ENCODE data around the gene CYP21A2.
A peak's percentile ranks its signal among the peaks of the same experiment; 100 is the strongest.
"Not testable (repeated sequence)": the region's sequence is repeated elsewhere in the genome, so short reads cannot be mapped to it uniquely, and the experiment has no call there.

Gene CYP21A2

GRCh38 chr6:32035283-32036013, 2.8 kb upstream of the CYP21A2 start:
- DNase-seq = not testable (repeated sequence)

GRCh38 chr6:32037136-32037535, 1.1 kb upstream of the CYP21A2 start:
- not testable (repeated sequence) for DNase-seq

GRCh38 chr6:32038878-32039277, 663 bp downstream of the CYP21A2 start:
- not testable (repeated sequence) for DNase-seq

GRCh38 chr6:32039321-32040274, 1.4 kb downstream of the CYP21A2 start:
- not testable (repeated sequence) for DNase-seq

DNA sequence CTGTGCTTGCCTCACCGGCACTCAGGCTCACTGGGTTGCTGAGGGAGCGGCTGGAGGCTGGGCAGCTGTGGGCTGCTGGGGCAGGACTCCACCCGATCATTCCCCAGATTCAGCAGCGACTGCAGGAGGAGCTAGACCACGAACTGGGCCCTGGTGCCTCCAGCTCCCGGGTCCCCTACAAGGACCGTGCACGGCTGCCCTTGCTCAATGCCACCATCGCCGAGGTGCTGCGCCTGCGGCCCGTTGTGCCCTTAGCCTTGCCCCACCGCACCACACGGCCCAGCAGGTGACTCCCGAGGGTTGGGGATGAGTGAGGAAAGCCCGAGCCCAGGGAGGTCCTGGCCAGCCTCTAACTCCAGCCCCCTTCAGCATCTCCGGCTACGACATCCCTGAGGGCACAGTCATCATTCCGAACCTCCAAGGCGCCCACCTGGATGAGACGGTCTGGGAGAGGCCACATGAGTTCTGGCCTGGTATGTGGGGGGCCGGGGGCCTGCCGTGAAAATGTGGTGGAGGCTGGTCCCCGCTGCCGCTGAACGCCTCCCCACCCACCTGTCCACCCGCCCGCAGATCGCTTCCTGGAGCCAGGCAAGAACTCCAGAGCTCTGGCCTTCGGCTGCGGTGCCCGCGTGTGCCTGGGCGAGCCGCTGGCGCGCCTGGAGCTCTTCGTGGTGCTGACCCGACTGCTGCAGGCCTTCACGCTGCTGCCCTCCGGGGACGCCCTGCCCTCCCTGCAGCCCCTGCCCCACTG, 2.3 kb downstream of the CYP21A2 start:
- not testable (repeated sequence) for DNase-seq

GRCh38 chr6:32041050-32041321, 2.8 kb downstream of the CYP21A2 start:
- DNase-seq = not testable (repeated sequence)

GRCh38 chr6:32041385-32041784, 3.2 kb downstream of the CYP21A2 start:
- not testable (repeated sequence) for DNase-seq

- DNase-seq = not testable (repeated sequence)
Observed at GRCh38 chr6:32042276-32042675, 4.1 kb downstream of the CYP21A2 start.

GRCh38 chr6:32043589-32044380, 5.6 kb downstream of the CYP21A2 start:
- not testable (repeated sequence) for DNase-seq

DNA sequence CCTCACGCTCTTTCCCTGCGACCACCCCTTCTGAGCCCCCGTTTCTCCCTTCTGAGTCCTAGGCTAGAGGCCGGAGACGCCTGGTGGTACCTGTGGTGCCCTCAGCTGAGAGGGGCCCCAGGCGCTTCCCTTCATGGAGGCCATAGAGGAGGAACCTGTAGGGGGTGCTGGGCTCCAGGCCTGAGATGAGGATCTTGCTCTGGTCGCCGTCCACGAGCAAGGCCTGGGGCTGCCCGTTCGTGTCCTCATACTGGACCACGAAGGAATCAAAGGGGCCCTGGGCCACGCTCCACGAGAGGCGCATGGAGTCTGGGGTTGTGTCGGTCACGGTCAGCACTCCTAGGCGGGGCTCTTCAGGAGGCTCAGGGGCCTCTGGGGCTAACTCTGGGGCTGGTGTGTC, 6.7 kb downstream of the CYP21A2 start:
- DNase-seq = not testable (repeated sequence)

- no peak for DNase-seq
Observed at GRCh38 chr6:32045811-32046449, 7.7 kb downstream of the CYP21A2 start.

- DNase-seq = no peak
Observed at GRCh38 chr6:32046450-32047083, 8.4 kb downstream of the CYP21A2 start.

- no peak for DNase-seq
Observed at GRCh38 chr6:32047084-32047478, 8.9 kb downstream of the CYP21A2 start.

DNA sequence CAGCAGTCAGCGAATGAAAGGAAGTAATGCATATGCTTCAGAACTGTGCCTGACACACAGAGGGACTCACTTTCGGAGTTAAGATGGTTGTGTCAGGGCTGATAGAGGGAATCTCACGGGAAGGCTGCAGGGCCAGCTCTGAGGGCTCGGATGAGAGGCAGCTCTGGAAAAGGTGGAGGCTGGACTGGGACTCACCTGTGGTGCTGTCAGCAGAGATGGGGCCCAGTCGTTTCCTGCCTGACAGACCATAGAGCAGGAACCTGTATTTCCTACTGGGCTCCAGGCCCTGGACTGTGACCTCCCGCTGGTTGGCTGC, 9.3 kb downstream of the CYP21A2 start:
- no peak for DNase-seq

DNA sequence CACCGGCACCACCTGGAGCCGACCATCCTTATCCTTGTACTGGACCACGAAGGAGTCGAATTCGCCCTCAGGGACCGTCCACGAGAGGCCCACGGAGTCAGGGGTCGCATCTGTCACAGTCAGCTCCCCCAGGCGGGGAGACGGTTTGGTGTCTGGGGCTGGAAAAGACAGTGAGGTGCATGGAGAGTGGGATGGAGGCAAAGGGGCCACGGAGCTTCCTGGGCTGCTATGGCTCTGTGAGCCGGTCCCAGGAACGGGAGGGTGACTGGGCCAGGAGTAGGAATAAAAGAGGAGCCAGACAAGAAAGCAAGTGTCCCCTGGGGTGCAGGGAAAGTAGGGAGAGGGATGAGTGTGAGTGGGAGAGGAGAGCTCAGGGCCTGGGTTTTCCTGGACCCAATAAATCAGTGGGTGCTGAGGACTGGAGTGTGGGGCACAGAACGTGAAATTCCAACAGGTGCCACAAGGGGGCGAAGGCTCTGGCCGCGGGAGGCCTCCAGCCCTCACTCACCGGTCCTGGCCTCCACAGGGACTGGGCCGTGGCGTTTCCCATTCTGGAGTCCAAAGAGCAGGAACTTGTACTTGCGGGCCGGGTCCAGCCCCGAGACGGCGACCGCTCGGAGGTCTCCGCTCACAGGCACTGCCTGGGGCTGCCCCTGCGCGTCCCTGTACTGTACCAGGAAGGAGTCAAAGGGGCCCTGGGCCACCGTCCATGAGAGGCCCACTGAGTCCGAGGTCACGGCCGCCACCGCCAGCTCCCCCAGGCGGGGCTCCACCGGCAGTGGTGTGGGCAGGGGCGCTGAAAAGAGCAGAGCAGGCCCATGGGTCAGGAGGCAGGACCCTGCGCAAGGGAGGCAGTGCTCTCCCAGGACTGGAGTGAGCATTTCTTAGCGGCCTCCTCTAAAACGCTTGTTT, 9.9 kb downstream of the CYP21A2 start:
- peak; percentile 61 to 84 (median 75) for DNase-seq

DNA sequence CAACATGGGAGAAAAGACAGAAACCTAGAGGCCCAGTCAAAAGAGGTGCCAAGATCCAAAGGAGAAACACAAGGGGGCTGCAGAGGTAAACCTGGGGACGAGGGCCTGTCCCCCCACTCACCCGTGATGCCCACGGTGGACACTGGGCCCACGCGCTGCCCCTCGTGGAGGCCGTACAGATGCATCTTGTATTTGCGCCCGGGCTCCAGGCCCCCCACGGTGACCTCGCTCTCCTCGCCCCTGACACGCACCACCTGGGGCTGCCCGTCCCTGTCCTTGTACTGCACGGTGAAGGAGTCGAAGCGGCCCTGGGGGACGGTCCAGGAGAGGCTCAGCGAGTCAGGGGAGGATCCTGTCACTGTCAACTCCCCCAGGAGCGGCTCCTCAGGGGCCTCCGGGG, 10.9 kb downstream of the CYP21A2 start:
- not testable (repeated sequence) for DNase-seq

DNA sequence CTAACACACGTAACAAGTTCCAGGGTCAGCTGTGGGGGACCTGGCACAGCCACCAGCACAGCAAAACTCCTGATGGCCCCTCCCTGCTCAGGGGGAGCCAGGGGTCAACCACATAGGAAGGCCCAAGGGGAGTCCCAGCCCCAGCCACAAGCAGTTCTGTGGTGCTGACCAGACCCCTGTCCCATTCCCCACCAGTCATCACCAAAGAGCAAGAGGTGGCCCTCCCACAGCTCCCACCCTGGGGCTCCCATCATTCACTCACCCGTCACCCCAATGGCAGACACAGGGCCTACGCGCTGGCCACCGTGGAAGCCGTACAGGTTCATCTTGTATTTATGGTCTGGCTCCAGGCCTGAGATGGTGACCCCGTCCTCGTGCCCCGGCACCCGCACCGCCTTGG, 11.5 kb downstream of the CYP21A2 start:
- DNase-seq = not testable (repeated sequence)

DNA sequence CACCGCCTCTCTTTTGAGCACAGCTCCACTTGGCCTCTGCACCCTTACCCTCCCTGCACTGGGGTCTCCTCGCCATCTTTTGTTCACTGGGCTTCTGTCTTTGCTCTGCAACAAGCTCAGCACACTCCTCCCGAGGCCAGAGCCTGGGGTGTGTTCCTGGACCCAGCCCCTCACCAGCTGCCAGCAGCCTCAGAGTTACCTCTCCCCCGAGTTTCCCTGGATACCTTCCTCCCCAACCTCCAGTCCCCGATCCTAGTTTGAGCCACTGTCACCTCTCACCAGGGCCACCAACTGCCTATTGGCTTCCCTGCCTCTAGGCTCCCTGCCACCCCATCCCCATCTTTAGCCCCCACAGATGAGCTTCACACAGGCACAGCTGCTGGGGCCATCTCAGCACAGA, 12.3 kb downstream of the CYP21A2 start:
- no peak for DNase-seq

DNA sequence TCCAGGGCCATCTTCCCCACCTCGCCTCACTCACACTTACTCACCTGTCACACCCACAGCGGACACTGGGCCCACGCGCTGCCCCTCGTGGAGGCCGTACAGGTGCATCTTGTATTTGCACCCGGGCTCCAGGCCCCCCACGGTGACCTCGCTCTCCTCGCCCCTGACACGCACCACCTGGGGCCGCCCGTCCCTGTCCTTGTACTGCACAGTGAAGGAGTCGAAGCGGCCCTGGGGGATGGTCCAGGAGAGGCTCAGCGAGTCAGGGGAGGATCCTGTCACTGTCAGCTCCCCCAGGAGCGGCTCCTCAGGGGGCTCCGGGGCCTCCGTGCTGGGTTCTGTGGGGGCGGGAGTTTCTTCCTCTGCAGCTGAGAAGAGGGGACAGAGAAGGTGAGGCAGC, 14.4 kb downstream of the CYP21A2 start:
- not testable (repeated sequence) for DNase-seq

- not testable (repeated sequence) for DNase-seq
Observed at GRCh38 chr6:32053314-32053713, 15.1 kb downstream of the CYP21A2 start.
